Keratinocyte (primary cell): ENCODE measurements around the gene CD300LD. TPM values are rescaled to one million over a fixed set of nuclear protein-coding genes. Genes with fewer than 3 reads are reported as not detected.

Source experiments
- DNase-seq: peaks from one replicate; pipeline ENCODE4 v3.0.0-alpha.2; 2011; ENCODE audit warnings: low read depth, missing footprints, low spot score
- FAIRE-seq: peaks from 2 replicates; lab custom pipeline; 2011; peaks lifted over from hg19 to GRCh38; lab: Jason Lieb, UNC
- H2AFZ ChIP-seq: 2 replicates; pipeline ENCODE4 v1.6.0; 2012; ENCODE audit warnings: low read length, control low read depth, inconsistent platforms; ENCODE audit not compliant: control insufficient read depth
- H3K27ac ChIP-seq: 2 replicates; pipeline ENCODE4 v1.5.1; 2011; ENCODE audit warnings: low read length; ENCODE audit not compliant: control insufficient read depth, insufficient read depth
- H3K27me3 ChIP-seq: 3 replicates; pipeline ENCODE4 v1.6.0; 2011; ENCODE audit warnings: low read length; ENCODE audit not compliant: control insufficient read depth, insufficient read depth; ENCODE audit errors: extremely low read depth
- H3K36me3 ChIP-seq, 2 experiments: 2 replicates in 1 of 2; 3 replicates in 1 of 2; pipeline ENCODE4 v1.5.1; 2011; ENCODE audit warnings: low read length in 2 of 2, mild to moderate bottlenecking in 1 of 2; ENCODE audit not compliant: control insufficient read depth in 2 of 2, insufficient read depth in 2 of 2; ENCODE audit errors: extremely low read depth in 1 of 2
- H3K4me1 ChIP-seq: 3 replicates; pipeline ENCODE4 v1.5.1; 2011; ENCODE audit warnings: low read length; ENCODE audit not compliant: control insufficient read depth, insufficient read depth; ENCODE audit errors: extremely low read depth
- H3K4me2 ChIP-seq: 3 replicates; pipeline ENCODE4 v1.6.0; 2011; ENCODE audit warnings: low read depth, low read length; ENCODE audit not compliant: control insufficient read depth, insufficient read depth; ENCODE audit errors: extremely low read depth
- H3K4me3 ChIP-seq, 3 experiments: fragments of 200-600 bp in 1 of 3; sonication (generic) in 1 of 3; 2 replicates in 2 of 3; 3 replicates in 1 of 3; pipeline ENCODE4 v1.5.1; 2011 to 2016; ENCODE audit warnings: low read length in 3 of 3, mild to moderate bottlenecking in 3 of 3, control low read depth in 2 of 3, inconsistent platforms in 1 of 3, low read depth in 1 of 3, mixed read lengths in 1 of 3, mixed run types in 1 of 3, moderate library complexity in 1 of 3; ENCODE audit not compliant: control insufficient read depth in 2 of 3, insufficient read depth in 2 of 3; ENCODE audit errors: extremely low read depth in 1 of 3
- H3K79me2 ChIP-seq: 2 replicates; pipeline ENCODE4 v1.6.0; 2012; ENCODE audit warnings: low read length; ENCODE audit not compliant: control insufficient read depth, insufficient read depth
- H3K9ac ChIP-seq: 3 replicates; pipeline ENCODE4 v1.6.0; 2011; ENCODE audit warnings: low read length; ENCODE audit not compliant: control insufficient read depth, insufficient read depth; ENCODE audit errors: extremely low read depth
- H3K9me1 ChIP-seq: 3 replicates; pipeline ENCODE4 v1.6.0; 2011; ENCODE audit warnings: low read length; ENCODE audit not compliant: control insufficient read depth, insufficient read depth; ENCODE audit errors: extremely low read depth
- H3K9me3 ChIP-seq: 2 replicates; pipeline ENCODE4 v1.5.1; 2012; ENCODE audit warnings: low read depth, low read length; ENCODE audit not compliant: control insufficient read depth
- H4K20me1 ChIP-seq: 3 replicates; pipeline ENCODE4 v1.6.0; 2011; ENCODE audit warnings: low read length; ENCODE audit not compliant: control insufficient read depth, insufficient read depth; ENCODE audit errors: extremely low read depth
- EZH2 ChIP-seq: IDR thresholded peaks from one replicate; pipeline ENCODE4 v1.6.1; 2012; ENCODE audit warnings: inconsistent platforms, mild to moderate bottlenecking, low read length, moderate library complexity
- dilution Hi-C: fragments of 300-500 bp; cut with MboI; formaldehyde crosslinking; loops from one replicate; pipeline ENCODE4 v1.7.0; 2020; ENCODE audit warnings: low sequenced_read_pairs; ENCODE audit not compliant: extremely low pct_ligation_motif_present
- polyA plus RNA-seq, 5 experiments: library from polyadenylated mRNA; depleted of rRNA in 3 of 5; stranded (reverse) in 3 of 5; stranded (forward) in 1 of 5; unstranded in 1 of 5; fragments of >200 nt; gene quantifications; 1 replicate in 1 of 5; 2 replicates in 3 of 5; 3 replicates in 1 of 5; pipeline versions ENCODE4 v1.2.1 to v1.2.3, GENCODE V29; 2011 to 2012; ENCODE audit warnings: missing spikeins in 2 of 5, low read depth in 1 of 5, low replicate concordance in 1 of 5
- TF ChIP-seq, protein P1 (sequence below), 3 experiments: IDR thresholded peaks in 1 of 3; conservative IDR thresholded peaks in 1 of 3; optimal IDR thresholded peaks in 1 of 3; 2 replicates in 2 of 3; 3 replicates in 1 of 3; pipeline versions ENCODE3 to v1.5.1; 2011; ENCODE audit warnings: low read length in 3 of 3, mild to moderate bottlenecking in 3 of 3, moderate library complexity in 2 of 3, control low read depth in 1 of 3, inconsistent platforms in 1 of 3; ENCODE audit not compliant: insufficient read depth in 2 of 3; ENCODE audit errors: extremely low read depth in 1 of 3

CD300LD gene
- polyA plus RNA-seq, 1 donor (not counting 4 experiments of a cell fraction or from before 2014, with no cell fraction given), result not detected

DNA sequence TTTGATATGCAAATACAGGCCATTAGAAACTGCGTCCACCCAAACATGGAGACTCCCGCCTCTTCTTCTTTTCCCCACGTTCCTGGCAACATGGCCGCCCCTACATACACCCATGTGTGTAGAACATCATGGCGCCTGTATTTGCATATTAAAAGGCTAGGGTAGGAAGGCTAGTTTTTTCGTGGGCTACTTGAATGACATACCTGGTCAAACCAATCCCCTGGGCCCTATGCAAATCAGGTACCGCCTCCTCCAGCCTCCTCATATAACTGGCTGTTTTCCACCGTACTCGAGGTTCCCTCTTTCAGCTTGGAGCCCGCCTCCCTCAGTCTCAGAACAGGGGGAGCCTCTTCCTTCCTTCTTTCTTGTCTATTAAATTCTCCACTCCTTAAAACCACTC, 60.0 kb downstream of the CD300LD start:
- H3K27me3 ChIP-seq, result no peaks in the 10 kb centered on the region
- no peak overlapping the region for H2AFZ ChIP-seq
- FAIRE-seq (no peak), DNase-seq (no peak)
- H3K4me2 ChIP-seq, result no peak overlapping the region
- H4K20me1 ChIP-seq, result no peaks in the 10 kb centered on the region
- dilution Hi-C loops, result no loop called here
- no peak overlapping the region for H3K4me3 ChIP-seq
- H3K79me2 ChIP-seq, result no peaks in the 10 kb centered on the region
- no peaks in the 10 kb centered on the region for H3K9me1 ChIP-seq
- H3K27ac ChIP-seq, result no peak overlapping the region
- no peak for TF ChIP-seq EZH2
- TF ChIP-seq, protein P1, sequence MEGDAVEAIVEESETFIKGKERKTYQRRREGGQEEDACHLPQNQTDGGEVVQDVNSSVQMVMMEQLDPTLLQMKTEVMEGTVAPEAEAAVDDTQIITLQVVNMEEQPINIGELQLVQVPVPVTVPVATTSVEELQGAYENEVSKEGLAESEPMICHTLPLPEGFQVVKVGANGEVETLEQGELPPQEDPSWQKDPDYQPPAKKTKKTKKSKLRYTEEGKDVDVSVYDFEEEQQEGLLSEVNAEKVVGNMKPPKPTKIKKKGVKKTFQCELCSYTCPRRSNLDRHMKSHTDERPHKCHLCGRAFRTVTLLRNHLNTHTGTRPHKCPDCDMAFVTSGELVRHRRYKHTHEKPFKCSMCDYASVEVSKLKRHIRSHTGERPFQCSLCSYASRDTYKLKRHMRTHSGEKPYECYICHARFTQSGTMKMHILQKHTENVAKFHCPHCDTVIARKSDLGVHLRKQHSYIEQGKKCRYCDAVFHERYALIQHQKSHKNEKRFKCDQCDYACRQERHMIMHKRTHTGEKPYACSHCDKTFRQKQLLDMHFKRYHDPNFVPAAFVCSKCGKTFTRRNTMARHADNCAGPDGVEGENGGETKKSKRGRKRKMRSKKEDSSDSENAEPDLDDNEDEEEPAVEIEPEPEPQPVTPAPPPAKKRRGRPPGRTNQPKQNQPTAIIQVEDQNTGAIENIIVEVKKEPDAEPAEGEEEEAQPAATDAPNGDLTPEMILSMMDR (optimal IDR thresholded peaks at IDR 0.05 in 1 of 3, IDR thresholded peaks at IDR 0.05 in 1 of 3, conservative IDR thresholded peaks at IDR 0.05 in 1 of 3; ENCODE audit: extremely low read depth in 1 of 3, insufficient read depth in 2 of 3, low read length in 3 of 3), result no peak
- H3K9me3 ChIP-seq, result no peaks in the 10 kb centered on the region
- no peak overlapping the region for H3K9ac ChIP-seq
- no peaks in the 10 kb centered on the region for H3K4me1 ChIP-seq
- H3K36me3 ChIP-seq, result no peaks in the 10 kb centered on the region

DNA sequence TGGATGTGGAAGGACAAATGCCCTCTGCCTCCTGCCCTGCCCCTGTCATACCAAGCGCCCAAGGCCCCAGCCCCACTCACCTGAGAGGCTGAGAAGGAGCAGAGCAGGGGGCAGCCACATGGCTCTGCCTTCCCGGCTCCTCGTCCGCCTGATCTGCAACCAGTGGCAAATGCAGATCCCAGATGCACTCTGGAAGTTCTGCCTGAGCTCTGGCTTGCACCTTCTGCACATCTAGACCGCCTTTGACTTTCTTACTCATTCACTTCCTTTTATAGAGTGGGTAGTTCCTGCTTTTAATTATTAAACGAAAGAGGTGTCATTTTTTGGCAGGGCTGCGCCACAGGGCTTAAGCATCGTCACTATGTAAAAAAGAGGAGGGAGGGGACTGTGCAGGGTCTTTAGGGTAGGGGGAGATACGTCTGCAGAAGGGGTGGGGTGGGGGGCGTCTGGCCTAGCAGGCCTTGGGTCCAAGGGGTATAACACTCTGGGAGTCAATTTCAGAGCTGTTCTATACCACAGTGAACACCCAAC, 60.8 kb downstream of the CD300LD start, which contains the start of gene CD300LB:
Gene CD300LB, minus strand, starts transcription at position 245 of the 531 bp plus-strand sequence. Its CDS starts 125 bp downstream, at position 120.
- H3K27me3 ChIP-seq, result no peaks in the 10 kb centered on the region
- dilution Hi-C loops, result no loop called here

More for the DNA sequence above, 60.8 kb downstream of the CD300LD start, which contains the start of gene CD300LB:
- Histone ChIP-seq H3K4me3 (no peak within 1 kb of the TSS), H3K9me1 (no peaks in the 10 kb centered on the region), H3K27ac (no peak within 1 kb of the TSS), H2AFZ (no peak within 1 kb of the TSS), H3K4me1 (no peaks in the 10 kb centered on the region), H3K36me3 (no peaks in the 10 kb centered on the region), H3K9ac (no peak within 1 kb of the TSS), H4K20me1 (no peaks in the 10 kb centered on the region), H3K4me2 (no peak within 1 kb of the TSS), H3K9me3 (no peaks in the 10 kb centered on the region), H3K79me2 (no peaks in the 10 kb centered on the region)
- DNase-seq (no peak), FAIRE-seq (no peak)
- TF ChIP-seq, protein P1 (optimal IDR thresholded peaks at IDR 0.05 in 1 of 3, IDR thresholded peaks at IDR 0.05 in 1 of 3, conservative IDR thresholded peaks at IDR 0.05 in 1 of 3; ENCODE audit: extremely low read depth in 1 of 3, insufficient read depth in 2 of 3, low read length in 3 of 3), result no peak
- TF ChIP-seq EZH2, result no peak
